Measurements from ENCODE around the gene ARHGEF28.

DNA sequence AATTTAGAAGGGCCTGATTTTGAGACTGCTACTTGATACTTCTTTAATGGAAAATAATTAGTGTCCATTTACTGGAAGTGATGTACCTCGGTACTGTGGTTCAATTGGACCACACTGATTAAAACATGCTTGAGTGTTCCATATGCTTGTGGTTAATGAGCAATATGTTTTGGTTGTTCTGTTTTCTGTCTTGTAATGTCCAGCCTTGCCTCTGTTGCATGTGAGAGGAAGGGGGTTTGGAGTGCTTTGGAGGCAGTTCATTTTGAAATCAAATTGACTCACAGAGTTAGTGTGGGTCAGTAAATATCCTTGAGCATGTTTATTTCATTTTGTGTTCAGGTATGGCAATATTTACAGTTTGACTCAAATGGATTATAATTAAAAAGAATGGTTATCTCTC is 334.4 kb downstream of the ARHGEF28 start:
- TF ChIP-seq, protein P1, sequence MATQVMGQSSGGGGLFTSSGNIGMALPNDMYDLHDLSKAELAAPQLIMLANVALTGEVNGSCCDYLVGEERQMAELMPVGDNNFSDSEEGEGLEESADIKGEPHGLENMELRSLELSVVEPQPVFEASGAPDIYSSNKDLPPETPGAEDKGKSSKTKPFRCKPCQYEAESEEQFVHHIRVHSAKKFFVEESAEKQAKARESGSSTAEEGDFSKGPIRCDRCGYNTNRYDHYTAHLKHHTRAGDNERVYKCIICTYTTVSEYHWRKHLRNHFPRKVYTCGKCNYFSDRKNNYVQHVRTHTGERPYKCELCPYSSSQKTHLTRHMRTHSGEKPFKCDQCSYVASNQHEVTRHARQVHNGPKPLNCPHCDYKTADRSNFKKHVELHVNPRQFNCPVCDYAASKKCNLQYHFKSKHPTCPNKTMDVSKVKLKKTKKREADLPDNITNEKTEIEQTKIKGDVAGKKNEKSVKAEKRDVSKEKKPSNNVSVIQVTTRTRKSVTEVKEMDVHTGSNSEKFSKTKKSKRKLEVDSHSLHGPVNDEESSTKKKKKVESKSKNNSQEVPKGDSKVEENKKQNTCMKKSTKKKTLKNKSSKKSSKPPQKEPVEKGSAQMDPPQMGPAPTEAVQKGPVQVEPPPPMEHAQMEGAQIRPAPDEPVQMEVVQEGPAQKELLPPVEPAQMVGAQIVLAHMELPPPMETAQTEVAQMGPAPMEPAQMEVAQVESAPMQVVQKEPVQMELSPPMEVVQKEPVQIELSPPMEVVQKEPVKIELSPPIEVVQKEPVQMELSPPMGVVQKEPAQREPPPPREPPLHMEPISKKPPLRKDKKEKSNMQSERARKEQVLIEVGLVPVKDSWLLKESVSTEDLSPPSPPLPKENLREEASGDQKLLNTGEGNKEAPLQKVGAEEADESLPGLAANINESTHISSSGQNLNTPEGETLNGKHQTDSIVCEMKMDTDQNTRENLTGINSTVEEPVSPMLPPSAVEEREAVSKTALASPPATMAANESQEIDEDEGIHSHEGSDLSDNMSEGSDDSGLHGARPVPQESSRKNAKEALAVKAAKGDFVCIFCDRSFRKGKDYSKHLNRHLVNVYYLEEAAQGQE (IDR thresholded peaks at IDR 0.05; ENCODE audit: insufficient read depth in 1 of 2, low read depth in 2 of 2, low read length in 2 of 2) = no peak
- TF ChIP-seq SIN3A (IDR thresholded peaks at IDR 0.05; ENCODE audit: borderline replicate concordance, insufficient read depth, low read length) (no peak), TAF1 (IDR thresholded peaks at IDR 0.05; ENCODE audit: borderline replicate concordance, insufficient read depth, low read length) (no peak)
